Activated naive CD8-positive, alpha-beta T cell treated with anti-CD3 and anti-CD28 coated beads for 36 hours (primary cell): ENCODE measurements around the gene PDLIM4. TPM values are rescaled to one million over a fixed set of nuclear protein-coding genes. Genes with fewer than 3 reads are reported as not detected.

Experiments
- DNase-seq: peaks from one replicate; pipeline ENCODE4 v3.0.0; 2021
- H3K27ac Mint-ChIP-seq: one replicate; pipeline ENCODE4 v1.8.0; 2022; ENCODE audit warnings: mild to moderate bottlenecking, moderate library complexity, mixed read lengths
- H3K27me3 Mint-ChIP-seq: one replicate; pipeline ENCODE4 v1.8.0; 2022; ENCODE audit warnings: mild to moderate bottlenecking, mixed read lengths
- H3K36me3 Mint-ChIP-seq: one replicate; pipeline ENCODE4 v1.8.0; 2021; ENCODE audit warnings: mild to moderate bottlenecking, mixed read lengths
- H3K4me1 Mint-ChIP-seq: one replicate; pipeline ENCODE4 v1.8.0; 2021; ENCODE audit warnings: mixed read lengths
- H3K4me3 Mint-ChIP-seq: one replicate; pipeline ENCODE4 v1.8.0; 2022; ENCODE audit warnings: mild to moderate bottlenecking, moderate library complexity, mixed read lengths
- H3K9me3 Mint-ChIP-seq: one replicate; pipeline ENCODE4 v1.8.0; 2022; ENCODE audit warnings: mixed read lengths
- total RNA-seq, 2 experiments: library from RNA; stranded (reverse); gene quantifications; one replicate each; pipeline ENCODE4 v1.2.3, GENCODE V29; 2021

The PDLIM4 gene
- total RNA-seq, result under 1 TPM in 1 of 2 experiments, not detected in 1; 0.31 TPM

DNA sequence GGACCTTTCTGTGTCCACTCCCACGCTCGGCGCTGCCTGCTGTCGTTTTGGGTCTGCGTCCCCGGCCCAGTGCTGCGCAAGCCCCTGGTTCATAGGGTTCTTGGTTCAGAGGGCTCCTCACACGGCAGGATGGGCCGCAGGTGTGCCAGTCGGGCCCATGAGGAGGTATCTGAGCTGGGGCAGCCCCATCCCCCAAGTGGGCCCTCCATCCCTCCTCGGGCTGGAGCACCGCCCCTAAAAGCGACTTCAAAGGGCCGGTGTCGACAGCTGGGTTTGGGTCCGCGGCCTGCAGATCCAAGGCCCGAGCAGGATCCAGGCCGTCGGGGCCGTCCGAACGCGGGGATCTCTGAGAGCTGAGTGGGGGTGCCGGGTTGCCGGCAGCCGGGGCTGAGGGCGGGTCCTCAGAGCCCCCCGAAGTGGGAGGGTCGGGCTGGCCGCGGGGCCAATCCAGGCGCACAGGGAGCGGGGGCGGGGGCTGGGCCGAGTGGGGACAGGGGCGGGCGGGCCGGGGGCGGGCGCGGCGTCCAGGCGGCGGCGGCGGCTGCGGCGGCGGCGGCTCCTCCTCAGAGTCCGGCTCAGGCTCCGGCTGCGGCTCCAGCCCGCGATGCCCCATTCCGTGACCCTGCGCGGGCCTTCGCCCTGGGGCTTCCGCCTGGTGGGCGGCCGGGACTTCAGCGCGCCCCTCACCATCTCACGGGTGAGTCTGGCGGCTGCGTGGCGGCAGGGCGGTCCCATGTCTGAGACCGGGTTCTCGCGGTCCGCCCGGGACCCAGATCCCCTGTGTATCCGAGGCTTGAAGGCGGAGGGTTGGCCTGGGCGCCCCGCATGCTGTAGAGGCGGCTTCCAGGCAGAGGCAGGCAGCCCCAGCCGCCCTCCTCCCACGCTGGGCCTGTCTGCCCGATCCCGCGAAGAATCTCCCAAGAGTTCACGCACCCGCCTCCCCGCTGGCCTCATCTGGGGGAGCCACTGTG lies at the start of gene PDLIM4:
Gene PDLIM4 (plus strand): TSS at position 566 of the 971 bp plus-strand sequence. CDS start 39 bp downstream, at position 605.
- Mint-ChIP-seq H3K27me3 (peaks cover 25% of the 10 kb centered on the region), H3K9me3 (no peaks in the 10 kb centered on the region), H3K27ac (no peak within 1 kb of the TSS), H3K4me1 (peaks cover 18% of the 10 kb centered on the region), H3K4me3 (peak within 1 kb of the TSS; percentile 29), H3K36me3 (no peaks in the 10 kb centered on the region)
- DNase-seq, result no peak

- Mint-ChIP-seq H3K9me3 (no peaks in the 10 kb centered on the region), H3K27me3 (peaks cover 5% of the 10 kb centered on the region), H3K36me3 (peaks cover 5% of the 10 kb centered on the region), H3K27ac (no peak overlapping the region), H3K4me3 (no peak overlapping the region), H3K4me1 (peaks cover 7% of the 10 kb centered on the region)
- no peak for DNase-seq
Observed at GRCh38 chr5:132207778-132208177, 49.7 kb upstream of the PDLIM4 start.

- DNase-seq, result no peak
- no peaks in the 10 kb centered on the region for H3K4me1 Mint-ChIP-seq
- H3K4me3 Mint-ChIP-seq, result no peak overlapping the region
- no peak overlapping the region for H3K27ac Mint-ChIP-seq
- peaks cover 5% of the 10 kb centered on the region for H3K27me3 Mint-ChIP-seq
- no peaks in the 10 kb centered on the region for H3K9me3 Mint-ChIP-seq
- peaks cover 5% of the 10 kb centered on the region for H3K36me3 Mint-ChIP-seq
Observed at GRCh38 chr5:132209131-132209530, 48.4 kb upstream of the PDLIM4 start.

DNA sequence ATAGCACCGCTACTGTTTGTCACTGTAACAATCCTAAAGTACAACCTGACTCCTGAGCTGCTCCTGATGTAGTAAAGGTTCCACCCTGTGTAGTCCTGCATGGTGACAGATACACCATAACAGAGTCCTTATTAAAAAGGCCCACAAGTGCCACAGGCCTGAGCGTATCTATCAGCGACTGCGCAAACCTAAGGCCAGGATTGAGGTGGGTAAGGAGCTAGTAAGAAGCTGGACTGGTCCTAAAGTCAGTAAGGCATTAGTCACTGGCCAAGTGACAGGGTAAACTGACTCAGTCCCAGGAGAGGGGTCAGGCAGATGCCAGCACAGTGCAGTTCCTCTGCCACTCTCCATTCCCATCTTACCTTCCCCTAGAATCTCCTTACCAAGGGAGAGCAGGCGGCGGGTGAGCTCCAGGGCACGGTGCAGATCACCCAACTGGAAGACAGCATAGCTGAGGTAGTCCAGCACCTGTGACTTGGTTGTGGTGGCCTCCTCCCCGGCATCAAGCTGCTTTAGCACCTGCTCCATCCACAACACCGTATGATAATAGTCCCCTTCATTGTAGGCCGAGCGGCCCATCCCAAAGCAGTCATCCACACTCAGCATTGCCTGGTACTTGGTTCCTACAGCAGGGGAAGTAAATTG lies 47.5 kb upstream of the PDLIM4 start:
- no peak for DNase-seq
- no peak overlapping the region for H3K27ac Mint-ChIP-seq
- H3K4me3 Mint-ChIP-seq, result no peak overlapping the region
- H3K27me3 Mint-ChIP-seq, result peaks cover 4% of the 10 kb centered on the region
- H3K4me1 Mint-ChIP-seq, result no peaks in the 10 kb centered on the region
- peaks cover 5% of the 10 kb centered on the region for H3K36me3 Mint-ChIP-seq
- H3K9me3 Mint-ChIP-seq, result no peaks in the 10 kb centered on the region

GRCh38 chr5:132210944-132211343 lies 46.6 kb upstream of the PDLIM4 start:
- Mint-ChIP-seq H3K36me3 (peaks cover 2% of the 10 kb centered on the region), H3K4me3 (no peak overlapping the region), H3K27me3 (no peaks in the 10 kb centered on the region), H3K27ac (no peak overlapping the region), H3K4me1 (no peaks in the 10 kb centered on the region), H3K9me3 (no peaks in the 10 kb centered on the region)
- no peak for DNase-seq

- H3K27ac Mint-ChIP-seq, result no peak overlapping the region
- H3K36me3 Mint-ChIP-seq, result peaks cover 2% of the 10 kb centered on the region
- no peak overlapping the region for H3K4me3 Mint-ChIP-seq
- H3K9me3 Mint-ChIP-seq, result no peaks in the 10 kb centered on the region
- no peaks in the 10 kb centered on the region for H3K27me3 Mint-ChIP-seq
- no peaks in the 10 kb centered on the region for H3K4me1 Mint-ChIP-seq
- DNase-seq, result no peak
Observed at GRCh38 chr5:132211787-132212186, 45.7 kb upstream of the PDLIM4 start.

GRCh38 chr5:132213666-132214065 lies 43.8 kb upstream of the PDLIM4 start:
- H3K27me3 Mint-ChIP-seq, result no peaks in the 10 kb centered on the region
- H3K4me3 Mint-ChIP-seq, result no peak overlapping the region
- H3K36me3 Mint-ChIP-seq, result peaks cover 2% of the 10 kb centered on the region
- DNase-seq, result no peak
- H3K9me3 Mint-ChIP-seq, result no peaks in the 10 kb centered on the region
- no peak overlapping the region for H3K27ac Mint-ChIP-seq
- no peaks in the 10 kb centered on the region for H3K4me1 Mint-ChIP-seq

DNA sequence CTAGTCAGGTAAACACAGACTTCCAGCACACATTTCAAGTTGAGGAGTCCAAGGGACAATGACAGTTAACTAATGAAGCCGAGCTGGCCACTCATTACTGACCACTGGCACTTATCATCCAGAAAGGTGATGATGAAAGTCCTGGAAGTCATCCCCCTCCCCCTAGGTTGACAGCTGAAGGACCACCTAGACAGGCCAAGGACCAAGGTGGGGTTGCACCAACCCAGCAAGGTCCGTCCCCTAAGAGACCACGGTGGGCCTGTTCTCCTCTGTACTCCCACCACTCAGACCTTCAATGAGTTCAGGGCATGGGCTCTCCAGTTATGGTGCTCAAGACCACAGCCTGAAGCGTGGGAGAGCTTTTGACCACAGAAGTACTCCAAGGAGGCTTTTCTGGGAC lies 43.0 kb upstream of the PDLIM4 start:
- H3K4me1 Mint-ChIP-seq, result no peaks in the 10 kb centered on the region
- no peaks in the 10 kb centered on the region for H3K27me3 Mint-ChIP-seq
- no peaks in the 10 kb centered on the region for H3K9me3 Mint-ChIP-seq
- H3K4me3 Mint-ChIP-seq, result no peak overlapping the region
- DNase-seq, result no peak
- H3K36me3 Mint-ChIP-seq, result peaks cover 2% of the 10 kb centered on the region
- no peak overlapping the region for H3K27ac Mint-ChIP-seq

DNA sequence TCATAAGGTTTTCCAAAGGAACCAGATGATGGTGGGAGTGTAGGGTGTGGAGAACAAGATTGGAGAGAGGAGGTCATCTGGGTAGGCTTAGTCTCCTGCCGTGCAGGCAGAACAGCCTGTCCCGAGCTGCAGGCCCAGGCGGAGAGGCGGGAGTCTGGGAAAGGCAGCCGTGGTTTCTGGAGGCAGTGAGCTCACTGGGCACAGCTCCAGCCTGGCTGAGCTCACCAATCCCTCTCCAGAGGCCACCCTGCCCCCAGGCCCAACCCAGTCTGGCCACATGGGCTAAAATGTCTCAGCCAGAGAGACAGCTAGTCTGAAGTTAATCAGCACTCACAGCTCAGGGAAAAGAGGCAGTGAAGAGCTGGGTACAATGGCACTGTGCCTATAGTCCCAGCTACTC lies 42.2 kb upstream of the PDLIM4 start:
- H3K27me3 Mint-ChIP-seq, result no peaks in the 10 kb centered on the region
- DNase-seq, result no peak
- no peaks in the 10 kb centered on the region for H3K4me1 Mint-ChIP-seq
- no peak overlapping the region for H3K27ac Mint-ChIP-seq
- H3K36me3 Mint-ChIP-seq, result peaks cover 2% of the 10 kb centered on the region
- H3K9me3 Mint-ChIP-seq, result no peaks in the 10 kb centered on the region
- no peak overlapping the region for H3K4me3 Mint-ChIP-seq

GRCh38 chr5:132218321-132218720 lies 39.2 kb upstream of the PDLIM4 start:
- H3K9me3 Mint-ChIP-seq, result no peaks in the 10 kb centered on the region
- no peak overlapping the region for H3K27ac Mint-ChIP-seq
- H3K4me1 Mint-ChIP-seq, result no peaks in the 10 kb centered on the region
- no peak overlapping the region for H3K4me3 Mint-ChIP-seq
- no peak for DNase-seq
- no peaks in the 10 kb centered on the region for H3K27me3 Mint-ChIP-seq
- peaks cover 2% of the 10 kb centered on the region for H3K36me3 Mint-ChIP-seq

DNA sequence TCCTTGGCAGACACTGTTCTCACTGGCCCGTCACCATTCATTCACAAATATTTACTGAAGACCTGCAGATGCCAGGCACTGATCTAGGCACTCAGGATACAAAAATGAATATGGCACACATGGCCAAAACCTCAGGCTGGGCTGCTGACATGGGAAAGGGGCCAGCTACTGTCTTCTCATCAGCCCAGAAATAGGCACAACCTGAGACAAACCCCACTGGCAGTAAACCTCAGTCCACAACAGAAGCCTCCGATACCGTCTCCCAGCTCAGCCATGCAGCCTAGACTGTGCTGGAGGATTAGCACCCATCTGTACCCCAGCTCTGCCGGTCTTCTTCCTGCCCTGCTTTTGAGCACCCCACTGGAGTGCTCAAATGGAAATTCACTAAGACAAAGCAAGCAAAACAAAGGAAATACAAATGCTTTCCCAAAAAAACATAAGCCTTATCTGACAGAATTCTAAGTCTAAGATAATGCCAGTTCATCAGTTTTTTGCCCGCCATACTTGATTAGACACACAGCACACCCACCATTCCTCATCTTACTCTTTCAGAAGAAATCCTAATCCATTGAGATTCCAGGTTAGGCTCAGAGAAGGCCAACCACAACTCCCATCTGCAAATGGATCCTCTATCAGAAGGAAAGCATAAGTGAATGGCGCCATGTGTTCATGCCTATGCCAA lies 38.1 kb upstream of the PDLIM4 start:
- Mint-ChIP-seq H3K9me3 (no peaks in the 10 kb centered on the region), H3K4me1 (no peaks in the 10 kb centered on the region), H3K27me3 (no peaks in the 10 kb centered on the region), H3K36me3 (peaks cover 2% of the 10 kb centered on the region), H3K27ac (no peak overlapping the region), H3K4me3 (no peak overlapping the region)
- no peak for DNase-seq

DNA sequence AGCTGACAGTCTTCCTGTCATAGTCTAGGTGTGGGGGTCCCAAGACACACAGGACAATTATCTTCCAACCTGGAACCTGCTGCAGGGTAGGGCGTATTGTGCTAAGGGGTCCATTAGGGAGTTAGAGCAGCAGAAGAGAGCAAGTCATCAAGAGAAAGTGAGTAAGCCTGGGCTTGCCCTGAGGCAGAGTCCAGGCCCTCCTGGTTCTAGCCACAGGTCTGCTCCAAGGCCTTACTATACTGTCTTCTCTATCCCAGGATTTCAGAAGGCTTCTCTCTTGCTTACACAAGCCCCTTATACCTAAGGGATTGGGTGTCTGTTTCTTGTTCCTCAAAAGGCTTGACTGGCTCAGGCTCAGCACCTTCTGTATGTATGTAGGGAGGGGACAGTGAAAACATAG lies 37.5 kb upstream of the PDLIM4 start:
- Mint-ChIP-seq H3K4me3 (no peak overlapping the region), H3K27ac (no peak overlapping the region), H3K27me3 (peaks cover under 1% of the 10 kb centered on the region), H3K4me1 (no peaks in the 10 kb centered on the region), H3K36me3 (peaks cover 2% of the 10 kb centered on the region), H3K9me3 (no peaks in the 10 kb centered on the region)
- DNase-seq, result no peak

DNA sequence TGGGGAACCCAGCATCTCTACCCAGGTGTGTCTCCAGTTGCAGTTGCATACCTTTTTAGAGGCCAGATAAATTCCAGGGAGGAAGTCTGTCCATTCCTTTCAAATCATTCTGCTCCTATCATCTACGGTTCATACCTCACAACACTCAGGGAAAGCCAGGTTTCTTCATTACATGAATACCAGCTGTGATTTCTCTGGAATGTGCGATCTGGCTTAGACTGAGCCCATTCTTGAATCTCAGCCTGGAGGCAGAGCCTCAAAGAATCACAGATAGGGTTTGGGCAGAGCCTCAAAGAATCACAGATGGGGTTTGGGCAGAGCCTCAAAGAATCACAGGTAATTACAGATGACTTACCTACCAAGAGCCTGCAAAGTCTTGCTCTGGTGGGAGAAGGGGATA lies 37.0 kb upstream of the PDLIM4 start:
- H3K27ac Mint-ChIP-seq, result no peak overlapping the region
- peaks cover 6% of the 10 kb centered on the region for H3K27me3 Mint-ChIP-seq
- H3K9me3 Mint-ChIP-seq, result no peaks in the 10 kb centered on the region
- DNase-seq, result no peak
- peaks cover 4% of the 10 kb centered on the region for H3K36me3 Mint-ChIP-seq
- no peak overlapping the region for H3K4me3 Mint-ChIP-seq
- peaks cover 4% of the 10 kb centered on the region for H3K4me1 Mint-ChIP-seq

GRCh38 chr5:132221781-132222648 lies 35.5 kb upstream of the PDLIM4 start:
- no peak for DNase-seq
- Mint-ChIP-seq H3K36me3 (peaks cover 4% of the 10 kb centered on the region), H3K9me3 (no peaks in the 10 kb centered on the region), H3K27me3 (peaks cover 16% of the 10 kb centered on the region), H3K4me3 (no peak overlapping the region), H3K27ac (no peak overlapping the region), H3K4me1 (peaks cover 9% of the 10 kb centered on the region)
